ENCODE data around the gene PLEKHH1. TPM values are rescaled to one million over a fixed set of nuclear protein-coding genes. Genes with fewer than 3 reads are reported as not detected.

The PLEKHH1 gene
- total and polyA plus RNA-seq, 8 donors = 1.2 to 19.2 (median 15.3) TPM

GRCh38 chr14:67524634-67524963 lies 8.5 kb upstream of the PLEKHH1 start:
- Histone ChIP-seq H3K4me1 (no peaks in the 10 kb centered on the region), H3K27ac (no peak overlapping the region), H3K27me3 (peaks cover 0 to 46% of the 10 kb centered on the region in 2 donors), H3K4me3 (no peak overlapping the region), H3K9me3 (no peaks in the 10 kb centered on the region), H3K36me3 (no peaks in the 10 kb centered on the region)
- intact Hi-C loops (cut with DNase I) = no loop called here
- TF ChIP-seq CTCF (IDR thresholded peaks at IDR 0.05) = no peak
- ATAC-seq = no peak
- no peak for DNase-seq

- TF ChIP-seq CTCF (IDR thresholded peaks at IDR 0.05) = no peak
- ATAC-seq (no peak), DNase-seq (no peak)
- intact Hi-C loops (cut with DNase I) = no loop called here
- Histone ChIP-seq H3K9me3 (no peaks in the 10 kb centered on the region), H3K4me1 (no peaks in the 10 kb centered on the region), H3K36me3 (no peaks in the 10 kb centered on the region), H3K27ac (no peak overlapping the region), H3K4me3 (no peak overlapping the region), H3K27me3 (peaks cover 0 to 46% of the 10 kb centered on the region in 2 donors)
Observed at GRCh38 chr14:67525389-67525788, 7.7 kb upstream of the PLEKHH1 start.

- Histone ChIP-seq H3K4me1 (no peaks in the 10 kb centered on the region), H3K9me3 (no peaks in the 10 kb centered on the region), H3K4me3 (no peak overlapping the region), H3K27me3 (peaks cover 0 to 47% of the 10 kb centered on the region in 2 donors), H3K27ac (no peak overlapping the region), H3K36me3 (no peaks in the 10 kb centered on the region)
- no peak for TF ChIP-seq CTCF (IDR thresholded peaks at IDR 0.05)
- intact Hi-C loops (cut with DNase I) = no loop called here
- no peak for DNase-seq
- no peak for ATAC-seq
Observed at GRCh38 chr14:67526181-67526580, 6.9 kb upstream of the PLEKHH1 start.

- ATAC-seq = peak; percentile 79
- Histone ChIP-seq H3K4me1 (no peaks in the 10 kb centered on the region), H3K27ac (no peak overlapping the region), H3K9me3 (no peaks in the 10 kb centered on the region), H3K36me3 (no peaks in the 10 kb centered on the region), H3K4me3 (no peak overlapping the region), H3K27me3 (peaks cover 0 to 51% of the 10 kb centered on the region in 2 donors)
- intact Hi-C loops (cut with DNase I) = no loop called here
- peak; percentile 48 to 60 for TF ChIP-seq CTCF (IDR thresholded peaks at IDR 0.05)
- DNase-seq = peak in 1 of 4 donors; percentile 46
Observed at GRCh38 chr14:67526676-67527459, 6.2 kb upstream of the PLEKHH1 start.

GRCh38 chr14:67527756-67528155 lies 5.3 kb upstream of the PLEKHH1 start:
- no peak for TF ChIP-seq CTCF (IDR thresholded peaks at IDR 0.05)
- Histone ChIP-seq H3K9me3 (no peaks in the 10 kb centered on the region), H3K4me3 (no peak overlapping the region), H3K27ac (no peak overlapping the region), H3K27me3 (peaks cover 0 to 51% of the 10 kb centered on the region in 2 donors), H3K36me3 (no peaks in the 10 kb centered on the region), H3K4me1 (peaks cover 0 to 7% of the 10 kb centered on the region in 2 donors)
- no peak for ATAC-seq
- no peak for DNase-seq
- intact Hi-C loops (cut with DNase I) = no loop called here
